Karpas-422 (cell line): ENCODE results near the gene SLCO3A1. TPM values are rescaled to one million over a fixed set of nuclear protein-coding genes. Genes with fewer than 3 reads are reported as not detected.
A peak's percentile ranks its signal among the peaks of the same experiment; 100 is the strongest.
"Not testable (repeated sequence)": the region's sequence is repeated elsewhere in the genome, so short reads cannot be mapped to it uniquely, and the experiment has no call there.

Source experiments
- DNase-seq: peaks from one replicate; pipeline ENCODE4 v3.0.0-alpha.2; 2015
- H2AFZ ChIP-seq: fragments of 200-600 bp; sonication (generic); 2 replicates; pipeline ENCODE4 v1.6.1; 2014; ENCODE audit warnings: antibody characterized with exemption, low read length, mixed read lengths
- H3K27ac ChIP-seq: fragments of 200-600 bp; sonication (generic); 2 replicates; pipeline ENCODE4 v1.5.1; 2014; ENCODE audit warnings: mild to moderate bottlenecking, low read length, moderate library complexity
- H3K27me3 ChIP-seq: fragments of 200-600 bp; sonication (generic); 2 replicates; pipeline ENCODE4 v1.6.1; 2014; ENCODE audit warnings: low read length, mixed read lengths
- H3K36me3 ChIP-seq: fragments of 200-600 bp; sonication (generic); 2 replicates; pipeline ENCODE4 v1.6.1; 2014; ENCODE audit warnings: low read length, mixed read lengths; ENCODE audit not compliant: insufficient read depth
- H3K4me1 ChIP-seq: fragments of 200-600 bp; sonication (generic); 2 replicates; pipeline ENCODE4 v1.6.1; 2014; ENCODE audit warnings: mild to moderate bottlenecking, low read length, mixed read lengths
- H3K4me2 ChIP-seq: fragments of 200-600 bp; sonication (generic); 2 replicates; pipeline ENCODE4 v1.6.1; 2014; ENCODE audit warnings: low read length, low read depth, mild to moderate bottlenecking; ENCODE audit not compliant: poor library complexity, severe bottlenecking
- H3K4me3 ChIP-seq: fragments of 200-600 bp; sonication (generic); 2 replicates; pipeline ENCODE4 v1.5.1; 2014; ENCODE audit warnings: mild to moderate bottlenecking, antibody characterized with exemption, low read length, mixed read lengths
- H3K79me2 ChIP-seq: fragments of 200-600 bp; sonication (generic); 2 replicates; pipeline ENCODE4 v1.6.1; 2014; ENCODE audit warnings: mild to moderate bottlenecking, low read length, mixed read lengths
- H3K9ac ChIP-seq: fragments of 200-600 bp; sonication (generic); 2 replicates; pipeline ENCODE4 v1.6.0; 2014; ENCODE audit warnings: low read length
- H3K9me2 ChIP-seq: fragments of 200-600 bp; sonication (generic), shearing (Covaris generic); replicated peaks from 2 replicates; pipeline ENCODE4 v1.6.0; 2014; ENCODE audit warnings: mild to moderate bottlenecking, low read length, moderate library complexity; ENCODE audit not compliant: insufficient read depth
- H3K9me3 ChIP-seq: fragments of 300-700, 200-600 bp; sonication (generic); 2 replicates; pipeline ENCODE4 v1.6.1; 2014; ENCODE audit warnings: low read length, mixed read lengths
- H4K20me1 ChIP-seq: fragments of 200-600 bp; sonication (generic); 2 replicates; pipeline ENCODE4 v1.6.1; 2014; ENCODE audit warnings: mild to moderate bottlenecking, antibody characterized with exemption, low read length, low read depth; ENCODE audit not compliant: insufficient read depth
- total RNA-seq: library from RNA; depleted of rRNA; stranded (reverse); fragments of >200 nt; shearing (Covaris generic); gene quantifications from 2 replicates; pipeline ENCODE4 v1.2.3, GENCODE V29; 2014; ENCODE audit warnings: low replicate concordance

Gene SLCO3A1
- total RNA-seq, 1 experiment from 2014 or later = 36.2 TPM

- DNase-seq = no peak
- Histone ChIP-seq H4K20me1 (peaks cover 4% of the 10 kb centered on the region), H3K79me2 (peaks cover 97% of the 10 kb centered on the region), H3K4me2 (no peak overlapping the region), H3K9ac (no peak overlapping the region), H3K27ac (no peak overlapping the region), H3K27me3 (no peaks in the 10 kb centered on the region), H3K9me2 (no peaks in the 10 kb centered on the region), H3K4me1 (no peaks in the 10 kb centered on the region), H3K9me3 (no peaks in the 10 kb centered on the region), H2AFZ (no peak overlapping the region), H3K36me3 (no peaks in the 10 kb centered on the region), H3K4me3 (no peak overlapping the region)
Measured at GRCh38 chr15:92056875-92057274, 203.4 kb downstream of the SLCO3A1 start.

- Histone ChIP-seq H3K9ac (no peak overlapping the region), H3K36me3 (no peaks in the 10 kb centered on the region), H3K9me3 (no peaks in the 10 kb centered on the region), H4K20me1 (peaks cover 4% of the 10 kb centered on the region), H3K9me2 (no peaks in the 10 kb centered on the region), H3K27ac (no peak overlapping the region), H3K4me1 (no peaks in the 10 kb centered on the region), H3K79me2 (peaks cover 97% of the 10 kb centered on the region), H3K4me3 (no peak overlapping the region), H2AFZ (no peak overlapping the region), H3K4me2 (no peak overlapping the region), H3K27me3 (no peaks in the 10 kb centered on the region)
- no peak for DNase-seq
Measured at GRCh38 chr15:92059036-92059970, 205.8 kb downstream of the SLCO3A1 start.

GRCh38 chr15:92059971-92060311 is 206.4 kb downstream of the SLCO3A1 start:
- not testable (repeated sequence) for H3K27me3 ChIP-seq, H3K27ac ChIP-seq, H3K9me2 ChIP-seq, H3K4me1 ChIP-seq, H3K4me3 ChIP-seq, H3K36me3 ChIP-seq, H2AFZ ChIP-seq, H3K4me2 ChIP-seq, H3K9me3 ChIP-seq, H3K9ac ChIP-seq, DNase-seq, H4K20me1 ChIP-seq
- peaks cover 97% of the 10 kb centered on the region for H3K79me2 ChIP-seq

GRCh38 chr15:92061511-92062195 is 208.1 kb downstream of the SLCO3A1 start:
- no peak for DNase-seq
- Histone ChIP-seq H3K4me1 (peaks cover 13% of the 10 kb centered on the region), H3K36me3 (no peaks in the 10 kb centered on the region), H3K9me3 (no peaks in the 10 kb centered on the region), H2AFZ (no peak overlapping the region), H3K4me3 (no peak overlapping the region), H3K9me2 (no peaks in the 10 kb centered on the region), H3K27me3 (no peaks in the 10 kb centered on the region), H3K27ac (no peak overlapping the region), H4K20me1 (peaks cover 4% of the 10 kb centered on the region), H3K9ac (no peak overlapping the region), H3K79me2 (peaks cover 97% of the 10 kb centered on the region), H3K4me2 (no peak overlapping the region)

GRCh38 chr15:92062505-92062904 is 209.0 kb downstream of the SLCO3A1 start:
- Histone ChIP-seq H3K9me2 (no peaks in the 10 kb centered on the region), H3K4me1 (peaks cover 22% of the 10 kb centered on the region), H3K4me2 (no peak overlapping the region), H3K27me3 (no peaks in the 10 kb centered on the region), H3K9ac (no peak overlapping the region), H3K4me3 (no peak overlapping the region), H4K20me1 (peaks cover 4% of the 10 kb centered on the region), H3K79me2 (peaks cover 97% of the 10 kb centered on the region), H3K27ac (no peak overlapping the region), H3K36me3 (no peaks in the 10 kb centered on the region), H3K9me3 (no peaks in the 10 kb centered on the region), H2AFZ (no peak overlapping the region)
- no peak for DNase-seq

DNA sequence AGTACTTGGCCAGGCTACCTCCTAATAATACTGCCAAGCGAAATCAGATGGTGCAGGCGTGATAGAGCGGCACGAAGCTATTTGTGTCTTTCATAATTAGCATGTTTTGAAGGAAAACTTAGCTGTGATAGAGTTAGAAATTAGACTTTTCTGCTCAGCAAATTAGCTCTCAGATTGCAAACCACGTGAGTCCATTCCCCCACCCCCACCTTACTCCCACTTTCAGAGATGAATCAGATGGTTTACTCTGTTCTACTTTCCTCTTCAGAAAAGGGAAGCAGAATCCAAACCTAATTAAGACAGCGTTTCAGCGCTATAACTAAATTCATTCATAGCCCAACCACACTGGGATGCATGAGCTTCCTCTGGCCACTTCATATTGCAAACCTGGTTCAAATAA is 214.6 kb downstream of the SLCO3A1 start:
- Histone ChIP-seq H3K36me3 (no peaks in the 10 kb centered on the region), H3K27ac (peak overlapping the region; percentile 54), H3K9me2 (no peaks in the 10 kb centered on the region), H3K9me3 (no peaks in the 10 kb centered on the region), H2AFZ (no peak overlapping the region), H3K4me3 (peak overlapping the region; percentile 16; the same call in 1 of the 2 replicates), H3K9ac (peak overlapping the region; percentile 8), H3K4me2 (peak overlapping the region; percentile 57), H3K4me1 (peaks cover 62% of the 10 kb centered on the region), H4K20me1 (no peaks in the 10 kb centered on the region), H3K27me3 (no peaks in the 10 kb centered on the region), H3K79me2 (peaks cover 98% of the 10 kb centered on the region)
- DNase-seq = peak; percentile 80

- Histone ChIP-seq H3K27ac (no peak overlapping the region), H3K9me2 (no peaks in the 10 kb centered on the region), H4K20me1 (no peaks in the 10 kb centered on the region), H3K4me3 (no peak overlapping the region), H3K4me2 (no peak overlapping the region), H3K79me2 (peaks cover 99% of the 10 kb centered on the region), H3K9ac (0 out of 2 replicates have a peak overlapping the region, but pooled peaks have one; percentile 8), H3K36me3 (no peaks in the 10 kb centered on the region), H2AFZ (no peak overlapping the region), H3K4me1 (peaks cover 74% of the 10 kb centered on the region), H3K27me3 (no peaks in the 10 kb centered on the region), H3K9me3 (no peaks in the 10 kb centered on the region)
- no peak for DNase-seq
Measured at GRCh38 chr15:92069308-92070250, 216.1 kb downstream of the SLCO3A1 start.
